Activated T-helper 1 cell treated with anti-CD3 and anti-CD28 coated beads, Interleukin-12 subunit alpha, Interleukin-12 subunit beta, Interleukin-2, Interleukin-4 antibody, amounts not matched to agents 30 ng/mL and 10 ng/mL and 1 ng/mL, durations not matched to agents 14 hours and 24 hours and 36 hours (primary cell): Measurements from ENCODE around the gene SUSD1. TPM values are rescaled to one million over a fixed set of nuclear protein-coding genes. Genes with fewer than 3 reads are reported as not detected.
A peak's percentile ranks its signal among the peaks of the same experiment; 100 is the strongest.

Experiments
- DNase-seq: peaks from one replicate; pipeline ENCODE4 v3.0.0; 2021; ENCODE audit warnings: low spot score
- H3K27ac Mint-ChIP-seq: one replicate; pipeline ENCODE4 v1.8.0; 2021; ENCODE audit warnings: mild to moderate bottlenecking, mixed read lengths
- H3K27me3 Mint-ChIP-seq: one replicate; pipeline ENCODE4 v1.8.0; 2022; ENCODE audit warnings: mild to moderate bottlenecking, moderate library complexity, mixed read lengths; ENCODE audit not compliant: insufficient read depth
- H3K36me3 Mint-ChIP-seq: one replicate; pipeline ENCODE4 v1.8.0; 2021; ENCODE audit warnings: low read depth, mixed read lengths
- H3K4me1 Mint-ChIP-seq: one replicate; pipeline ENCODE4 v1.8.0; 2021; ENCODE audit warnings: low read depth, mixed read lengths
- H3K4me3 Mint-ChIP-seq: one replicate; pipeline ENCODE4 v1.8.0; 2021; ENCODE audit warnings: mild to moderate bottlenecking, moderate library complexity, mixed read lengths
- H3K9me3 Mint-ChIP-seq: one replicate; pipeline ENCODE4 v1.8.0; 2021; ENCODE audit warnings: mixed read lengths
- intact Hi-C: fragments of 100-400 bp; cut with micrococcal nuclease; formaldehyde crosslinking; loops from one replicate; pipeline ENCODE4 v1.15.1; 2024
- total RNA-seq: library from RNA; stranded (reverse); gene quantifications from 2 replicates; pipeline ENCODE4 v1.2.3, GENCODE V29; 2022

SUSD1 gene
- total RNA-seq, 1 donor from 2014 or later: 3.7 TPM

GRCh38 chr9:112015149-112015548, 159.9 kb downstream of the SUSD1 start:
- H3K4me3 Mint-ChIP-seq: no peak overlapping the region
- H3K27me3 Mint-ChIP-seq: peaks cover 37% of the 10 kb centered on the region
- H3K36me3 Mint-ChIP-seq: no peaks in the 10 kb centered on the region
- DNase-seq: no peak
- intact Hi-C loops: no loop called here
- no peaks in the 10 kb centered on the region for H3K9me3 Mint-ChIP-seq
- H3K27ac Mint-ChIP-seq: no peak overlapping the region
- H3K4me1 Mint-ChIP-seq: peaks cover 21% of the 10 kb centered on the region

DNA sequence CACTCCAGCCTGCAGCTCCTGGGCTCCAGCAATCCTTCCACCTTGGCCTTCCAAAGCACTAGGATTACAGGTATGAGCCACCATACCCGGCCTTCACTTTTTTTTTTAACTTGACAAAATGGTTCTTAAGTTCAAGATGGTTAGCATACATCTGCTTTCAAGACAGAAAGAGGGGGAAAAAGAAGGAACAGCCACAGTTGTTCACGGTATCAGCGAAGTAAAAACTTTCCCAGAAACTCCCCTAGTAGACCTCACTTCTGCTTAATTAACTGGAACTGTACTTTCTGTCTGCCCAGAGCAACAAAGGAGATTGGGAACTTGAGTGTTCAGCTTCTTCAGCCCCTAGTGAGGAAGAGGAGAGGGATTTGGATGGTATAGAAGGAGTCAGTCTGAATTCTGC, 161.8 kb downstream of the SUSD1 start:
- Mint-ChIP-seq H3K27me3 (peaks cover 48% of the 10 kb centered on the region), H3K27ac (no peak overlapping the region), H3K4me1 (peaks cover 21% of the 10 kb centered on the region), H3K9me3 (no peaks in the 10 kb centered on the region), H3K36me3 (no peaks in the 10 kb centered on the region), H3K4me3 (no peak overlapping the region)
- intact Hi-C loops: loop anchor here (2.0 kb wide), 1 partner anchor 62 kb away; no protein-coding TSS in a partner anchor
- DNase-seq: no peak

DNA sequence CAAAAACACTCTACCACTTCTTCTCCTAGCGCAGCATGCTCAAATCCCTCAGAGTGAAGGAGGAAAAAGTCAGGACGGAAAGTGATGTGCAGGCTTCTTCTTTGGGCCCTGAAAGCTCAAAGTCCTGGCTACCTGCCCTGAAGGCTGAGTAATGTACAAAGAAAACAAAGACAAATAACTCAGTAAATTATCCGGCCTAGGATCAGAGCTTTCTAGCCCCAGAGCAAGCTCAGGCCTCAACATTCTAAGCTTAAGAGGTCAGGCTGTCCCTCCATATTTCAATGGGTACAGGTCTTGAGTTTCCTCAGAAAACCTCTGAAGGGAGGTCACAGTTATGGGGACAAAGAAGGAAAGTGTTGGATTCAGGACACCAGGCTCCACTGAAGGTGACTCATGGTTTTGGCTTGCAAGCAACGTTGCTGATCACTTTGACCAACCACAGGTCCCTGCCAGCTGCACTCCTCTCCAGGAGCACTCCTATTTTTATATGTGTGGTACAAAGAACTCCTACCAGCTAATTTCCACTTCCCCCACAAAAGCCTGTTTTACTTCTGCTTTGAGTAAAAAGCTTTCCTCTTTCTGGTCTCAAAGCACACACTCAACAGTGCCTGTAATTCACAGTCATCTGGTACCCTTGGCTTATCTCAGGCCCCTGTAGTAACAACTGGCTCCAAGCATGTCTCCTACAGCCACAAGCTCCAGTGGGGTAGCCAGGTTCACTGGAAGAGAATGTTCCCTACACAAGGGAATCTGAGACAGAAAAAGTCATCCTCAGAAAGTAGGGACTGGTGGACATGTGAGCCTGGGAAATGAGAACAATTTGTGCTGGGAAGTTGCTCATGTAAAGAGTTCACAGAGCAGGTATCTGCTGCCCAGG, 162.8 kb downstream of the SUSD1 start:
- Mint-ChIP-seq H3K27me3 (peaks cover 50% of the 10 kb centered on the region), H3K4me3 (no peak overlapping the region), H3K4me1 (peaks cover 21% of the 10 kb centered on the region), H3K36me3 (no peaks in the 10 kb centered on the region), H3K9me3 (no peaks in the 10 kb centered on the region), H3K27ac (no peak overlapping the region)
- intact Hi-C loops: loop anchor here (1.0 to 2.0 kb wide), 6 partner anchors 17 to 96 kb away; no protein-coding TSS in a partner anchor
- no peak for DNase-seq

- H3K27me3 Mint-ChIP-seq: peaks cover 43% of the 10 kb centered on the region
- H3K4me3 Mint-ChIP-seq: no peak overlapping the region
- DNase-seq: no peak
- intact Hi-C loops: no loop called here
- H3K36me3 Mint-ChIP-seq: no peaks in the 10 kb centered on the region
- no peaks in the 10 kb centered on the region for H3K9me3 Mint-ChIP-seq
- no peak overlapping the region for H3K27ac Mint-ChIP-seq
- H3K4me1 Mint-ChIP-seq: peaks cover 21% of the 10 kb centered on the region
Measured at GRCh38 chr9:112011051-112011620, 164.0 kb downstream of the SUSD1 start.

DNA sequence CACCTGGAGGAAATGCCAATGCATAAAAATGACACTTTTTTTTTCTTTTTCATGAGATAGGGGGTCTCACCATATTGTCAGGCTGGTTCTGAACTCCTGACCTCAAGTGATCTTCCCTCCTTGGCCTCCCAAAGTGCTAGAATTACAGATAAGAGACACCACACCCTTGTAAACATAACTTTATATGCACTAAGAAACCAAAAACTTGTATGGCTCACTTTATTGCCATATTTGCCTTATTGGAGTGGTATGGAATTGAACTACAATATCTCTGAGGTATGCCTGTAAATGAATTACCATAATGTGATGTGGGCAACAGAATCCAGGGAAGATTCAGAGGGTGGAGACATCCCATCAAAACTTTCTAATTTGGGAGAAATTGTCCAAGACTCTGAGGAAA, 164.6 kb downstream of the SUSD1 start:
- Mint-ChIP-seq H3K36me3 (no peaks in the 10 kb centered on the region), H3K9me3 (no peaks in the 10 kb centered on the region), H3K27ac (no peak overlapping the region), H3K4me3 (no peak overlapping the region), H3K4me1 (peaks cover 21% of the 10 kb centered on the region), H3K27me3 (peaks cover 45% of the 10 kb centered on the region)
- no peak for DNase-seq
- intact Hi-C loops: no loop called here

DNA sequence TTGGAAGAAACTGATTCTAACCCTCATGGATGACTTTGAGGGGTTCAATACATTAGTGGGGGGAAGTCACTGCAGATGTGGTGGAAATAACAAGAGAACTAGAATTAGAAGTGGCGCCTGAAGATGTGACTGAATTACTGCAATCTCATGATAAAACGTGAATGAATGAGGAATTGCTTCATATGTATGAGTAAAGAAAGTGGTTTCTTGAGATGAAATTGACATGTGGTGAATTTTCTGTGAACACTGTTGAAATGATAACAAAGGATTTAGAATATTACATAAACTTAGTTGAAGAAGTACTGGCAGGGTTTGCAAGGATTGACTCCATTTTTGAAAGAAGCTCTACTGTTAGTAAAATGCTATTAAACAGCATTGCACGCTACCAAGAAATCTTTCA, 165.4 kb downstream of the SUSD1 start:
- Mint-ChIP-seq H3K9me3 (no peaks in the 10 kb centered on the region), H3K4me3 (no peak overlapping the region), H3K4me1 (peaks cover 25% of the 10 kb centered on the region), H3K27me3 (peaks cover 41% of the 10 kb centered on the region), H3K27ac (no peak overlapping the region), H3K36me3 (no peaks in the 10 kb centered on the region)
- no peak for DNase-seq
- intact Hi-C loops: no loop called here

DNA sequence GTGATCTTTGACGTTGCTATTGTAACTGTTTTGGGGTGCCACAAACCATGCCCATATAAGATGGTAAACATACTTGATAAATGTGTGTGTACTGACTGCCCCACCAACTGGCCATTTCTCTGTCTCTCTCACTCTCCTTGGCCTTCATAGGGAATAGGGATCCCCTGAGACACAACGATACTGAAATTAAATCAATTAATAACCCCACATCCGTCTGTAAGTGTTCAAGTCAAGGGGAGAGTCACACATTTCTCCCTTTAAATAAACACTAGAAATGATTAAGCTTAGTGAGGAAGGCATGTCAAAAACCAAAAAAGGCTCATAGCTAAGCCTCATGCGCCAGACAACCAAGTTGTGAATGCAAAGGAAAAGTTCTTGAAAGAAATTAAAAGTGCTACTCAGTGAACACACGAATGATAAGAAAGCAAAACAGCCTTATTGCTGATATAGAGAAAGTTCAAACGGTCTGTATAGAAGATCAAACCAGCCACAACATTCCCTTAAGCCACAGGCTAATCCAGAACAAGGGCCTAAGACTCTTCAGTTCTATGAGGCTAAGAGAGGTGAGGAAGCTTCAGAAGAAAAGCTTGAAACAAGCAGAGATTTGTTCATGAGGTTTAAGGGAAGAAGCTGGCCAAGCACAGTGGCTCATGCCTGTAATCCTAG, 167.4 kb downstream of the SUSD1 start:
- no peak overlapping the region for H3K4me3 Mint-ChIP-seq
- H3K4me1 Mint-ChIP-seq: peaks cover 30% of the 10 kb centered on the region
- H3K9me3 Mint-ChIP-seq: no peaks in the 10 kb centered on the region
- intact Hi-C loops: no loop called here
- peaks cover 41% of the 10 kb centered on the region for H3K27me3 Mint-ChIP-seq
- DNase-seq: no peak
- no peaks in the 10 kb centered on the region for H3K36me3 Mint-ChIP-seq
- H3K27ac Mint-ChIP-seq: no peak overlapping the region

GRCh38 chr9:112006361-112007020, 168.6 kb downstream of the SUSD1 start:
- peaks cover 41% of the 10 kb centered on the region for H3K27me3 Mint-ChIP-seq
- DNase-seq: no peak
- no peaks in the 10 kb centered on the region for H3K36me3 Mint-ChIP-seq
- no peaks in the 10 kb centered on the region for H3K9me3 Mint-ChIP-seq
- no peak overlapping the region for H3K4me3 Mint-ChIP-seq
- peaks cover 29% of the 10 kb centered on the region for H3K4me1 Mint-ChIP-seq
- intact Hi-C loops: no loop called here
- H3K27ac Mint-ChIP-seq: no peak overlapping the region

DNA sequence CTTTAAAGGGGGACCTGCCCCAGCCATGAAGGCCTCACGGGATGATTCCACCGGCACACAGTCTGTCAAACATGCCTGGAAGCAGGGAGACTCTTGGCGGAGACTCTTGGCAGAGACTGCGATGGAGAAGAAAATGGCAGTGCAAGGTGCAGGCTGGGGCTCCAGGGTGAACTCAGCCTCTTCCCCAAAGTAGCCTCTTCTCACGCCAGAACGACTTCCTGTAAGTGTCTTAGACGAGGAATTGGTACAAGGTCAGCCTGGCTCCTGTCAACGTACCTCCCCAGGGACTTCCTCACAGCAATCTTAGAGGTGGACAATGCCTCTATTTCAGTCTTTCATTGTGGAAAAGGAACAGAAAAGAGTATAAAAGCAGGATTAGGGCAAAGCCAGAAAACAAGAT, 169.2 kb downstream of the SUSD1 start:
- Mint-ChIP-seq H3K4me1 (peaks cover 24% of the 10 kb centered on the region), H3K27me3 (peaks cover 40% of the 10 kb centered on the region), H3K27ac (no peak overlapping the region), H3K4me3 (no peak overlapping the region), H3K36me3 (no peaks in the 10 kb centered on the region), H3K9me3 (no peaks in the 10 kb centered on the region)
- no peak for DNase-seq
- intact Hi-C loops: no loop called here

DNA sequence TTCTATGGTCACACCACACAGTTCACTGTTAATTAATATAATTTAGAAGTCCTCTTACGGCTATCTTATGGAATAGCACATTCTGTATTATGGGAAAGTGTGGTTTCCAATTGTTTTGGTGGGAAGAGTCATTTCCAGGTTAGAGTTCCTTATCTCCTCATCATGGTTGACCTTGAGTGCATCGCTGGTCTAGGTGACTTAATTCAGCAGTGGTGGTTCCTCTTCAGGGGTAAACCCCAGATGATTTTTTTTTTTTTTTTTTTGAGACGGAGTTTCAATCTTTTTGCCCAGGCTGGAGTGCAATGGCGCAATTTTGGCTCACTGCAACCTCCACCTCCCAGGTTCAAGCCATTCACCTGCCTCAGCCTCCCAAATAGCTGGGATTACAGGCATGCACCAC, 171.6 kb downstream of the SUSD1 start:
- no peak for DNase-seq
- Mint-ChIP-seq H3K27me3 (peaks cover 31% of the 10 kb centered on the region), H3K36me3 (no peaks in the 10 kb centered on the region), H3K4me3 (no peak overlapping the region), H3K4me1 (peaks cover 24% of the 10 kb centered on the region), H3K9me3 (no peaks in the 10 kb centered on the region), H3K27ac (no peak overlapping the region)
- intact Hi-C loops: no loop called here

DNA sequence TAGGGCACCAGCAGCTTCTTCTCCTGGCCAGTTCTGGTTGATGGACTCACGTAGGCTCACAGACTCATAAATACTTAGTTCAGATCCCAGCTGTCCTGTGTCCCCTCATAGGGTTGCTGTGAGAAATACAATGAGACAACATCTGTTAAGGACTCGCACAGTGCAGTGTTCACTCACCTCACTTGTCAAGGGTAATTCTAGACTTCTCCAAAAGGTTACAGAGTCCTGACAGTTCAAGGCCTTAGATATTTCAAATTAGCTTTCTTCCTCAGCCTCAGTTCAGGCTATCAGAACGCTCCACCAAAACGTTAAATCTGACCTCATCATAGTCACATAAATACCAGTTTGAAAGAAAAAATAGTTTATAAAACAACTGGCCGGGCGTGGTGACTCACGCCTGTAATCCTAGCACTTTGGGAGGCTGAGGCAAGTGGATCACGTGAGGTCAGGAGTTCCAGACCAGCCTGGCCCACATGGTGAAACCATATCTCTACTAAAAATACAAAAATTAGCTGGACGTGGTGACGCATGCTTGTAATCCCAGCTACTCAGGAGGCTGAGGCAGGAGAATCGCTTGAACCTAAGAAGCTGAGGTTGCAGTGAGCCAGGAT, 172.1 kb downstream of the SUSD1 start:
- H3K36me3 Mint-ChIP-seq: no peaks in the 10 kb centered on the region
- peaks cover 24% of the 10 kb centered on the region for H3K4me1 Mint-ChIP-seq
- no peak overlapping the region for H3K4me3 Mint-ChIP-seq
- peaks cover 31% of the 10 kb centered on the region for H3K27me3 Mint-ChIP-seq
- intact Hi-C loops: no loop called here
- no peak for DNase-seq
- H3K9me3 Mint-ChIP-seq: no peaks in the 10 kb centered on the region
- no peak overlapping the region for H3K27ac Mint-ChIP-seq

- Mint-ChIP-seq H3K36me3 (no peaks in the 10 kb centered on the region), H3K27me3 (peaks cover 32% of the 10 kb centered on the region), H3K27ac (no peak overlapping the region), H3K4me1 (peaks cover 24% of the 10 kb centered on the region), H3K9me3 (no peaks in the 10 kb centered on the region), H3K4me3 (no peak overlapping the region)
- intact Hi-C loops: no loop called here
- peak; percentile 3 for DNase-seq
Measured at GRCh38 chr9:112002131-112002846, 172.8 kb downstream of the SUSD1 start.
